Effector memory CD4-positive, alpha-beta T cell (primary cell): ENCODE data around the gene ANKRD22.

Source experiments
- DNase-seq, 3 donors: peaks; one replicate each; pipeline ENCODE4 v3.0.0-alpha.2; 2020
- H3K27ac ChIP-seq: 2 replicates; pipeline ENCODE4 v1.7.0; 2013; ENCODE audit warnings: mild to moderate bottlenecking, low read length, moderate library complexity; ENCODE audit not compliant: insufficient read depth, poor library complexity, severe bottlenecking
- H3K27me3 ChIP-seq: replicated peaks from 2 replicates; pipeline ENCODE4 v1.7.0; 2013; ENCODE audit warnings: mild to moderate bottlenecking, low read length; ENCODE audit not compliant: insufficient read depth, control insufficient read depth, poor library complexity, severe bottlenecking
- H3K36me3 ChIP-seq: 2 replicates; pipeline ENCODE4 v1.7.0; 2013; ENCODE audit warnings: mild to moderate bottlenecking, low read length, moderate library complexity; ENCODE audit not compliant: control insufficient read depth, insufficient read depth
- H3K4me1 ChIP-seq: 2 replicates; pipeline ENCODE4 v1.7.0; 2013; ENCODE audit warnings: low read length, mild to moderate bottlenecking; ENCODE audit not compliant: control insufficient read depth, insufficient read depth, poor library complexity, severe bottlenecking
- H3K4me3 ChIP-seq: 2 replicates; pipeline ENCODE4 v1.7.0; 2013; ENCODE audit warnings: low read length, low read depth, mild to moderate bottlenecking; ENCODE audit not compliant: insufficient read depth, poor library complexity, severe bottlenecking
- H3K9me3 ChIP-seq: 2 replicates; pipeline ENCODE4 v1.7.0; 2013; ENCODE audit warnings: mild to moderate bottlenecking, low read length, moderate library complexity; ENCODE audit not compliant: control insufficient read depth

The ANKRD22 gene

DNA sequence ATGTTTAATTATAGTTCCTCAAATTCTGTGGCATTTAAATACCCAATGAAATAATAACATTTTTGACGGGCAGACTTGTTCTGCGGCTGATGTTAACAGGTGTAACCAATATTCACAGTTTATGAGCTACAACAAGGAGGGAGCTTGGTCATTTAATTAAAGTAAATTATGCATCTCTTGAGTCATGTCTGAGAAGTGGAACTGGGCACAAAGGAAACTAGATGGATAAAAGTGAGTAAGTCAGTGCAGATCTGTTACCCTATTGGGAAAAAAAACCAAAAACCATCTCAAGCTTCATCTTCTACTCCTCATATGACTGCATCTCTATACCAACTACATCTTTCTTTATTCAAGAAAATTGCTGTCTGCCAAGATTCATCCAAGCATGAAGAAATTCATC, 24.0 kb downstream of the ANKRD22 start:
- Histone ChIP-seq H3K9me3 (no peaks in the 10 kb centered on the region), H3K27me3 (no peaks in the 10 kb centered on the region), H3K4me1 (peaks cover 28% of the 10 kb centered on the region), H3K4me3 (no peak overlapping the region), H3K36me3 (no peaks in the 10 kb centered on the region), H3K27ac (no peak overlapping the region)
- DNase-seq, result no peak

DNA sequence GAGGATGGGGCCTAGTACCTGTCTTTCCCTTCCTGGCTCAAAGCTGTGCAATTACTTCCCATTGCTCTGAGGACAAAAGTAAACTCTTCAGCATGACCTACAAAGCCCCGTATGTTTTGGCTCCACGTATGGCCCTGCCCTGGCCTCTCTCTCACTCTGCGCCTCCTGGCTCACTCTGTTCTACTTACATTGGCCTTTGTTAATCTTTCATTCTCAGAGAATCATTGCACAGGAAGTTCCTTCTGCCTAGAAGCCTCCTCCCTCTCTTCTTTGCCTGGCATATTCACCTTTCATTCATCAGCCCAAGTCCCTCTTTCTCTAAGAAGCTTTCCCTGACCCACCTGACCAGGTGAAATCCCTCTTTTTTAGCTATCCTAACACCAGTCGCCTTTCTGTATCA, 25.3 kb downstream of the ANKRD22 start:
- peaks cover 23% of the 10 kb centered on the region for H3K4me1 ChIP-seq
- DNase-seq, result no peak
- H3K4me3 ChIP-seq, result no peak overlapping the region
- no peaks in the 10 kb centered on the region for H3K27me3 ChIP-seq
- H3K27ac ChIP-seq, result no peak overlapping the region
- no peaks in the 10 kb centered on the region for H3K36me3 ChIP-seq
- no peaks in the 10 kb centered on the region for H3K9me3 ChIP-seq

DNA sequence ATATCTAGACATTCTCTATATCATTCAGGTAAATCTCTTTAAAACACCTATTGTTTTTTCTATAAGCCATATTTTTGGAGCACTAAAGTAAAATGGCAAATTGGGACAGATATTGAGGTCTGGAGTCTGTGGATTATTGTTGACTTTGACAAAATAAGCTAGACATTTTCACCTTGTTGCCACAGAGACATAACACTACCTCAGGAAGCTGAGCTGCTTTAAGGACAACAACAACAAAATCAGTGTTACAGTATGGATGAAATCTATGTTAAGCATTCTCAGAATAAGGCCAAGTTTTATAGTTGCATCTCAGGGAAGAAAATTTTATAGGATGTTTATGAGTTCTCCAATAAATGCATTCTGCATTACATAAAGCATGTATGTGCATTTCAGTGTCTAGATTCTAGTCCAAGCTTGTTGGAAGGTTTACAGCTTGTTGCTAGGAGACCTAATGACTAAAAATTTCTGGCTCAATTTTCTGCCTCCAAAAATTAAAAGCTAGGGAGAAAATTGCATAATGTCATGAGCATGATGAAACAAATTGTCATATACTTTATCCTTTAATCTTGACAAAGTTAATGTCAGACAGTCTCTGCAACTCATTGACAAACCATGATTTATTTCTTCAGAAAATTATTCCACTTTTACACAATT, 30.8 kb downstream of the ANKRD22 start:
- DNase-seq, result no peak
- H3K4me3 ChIP-seq, result no peak overlapping the region
- no peak overlapping the region for H3K27ac ChIP-seq

GRCh38 chr10:88819290-88819689, 32.4 kb downstream of the ANKRD22 start:
- Histone ChIP-seq H3K27me3 (no peaks in the 10 kb centered on the region), H3K36me3 (no peaks in the 10 kb centered on the region)

More for the DNA sequence above, 30.8 kb downstream of the ANKRD22 start:
- H3K36me3 ChIP-seq, result no peaks in the 10 kb centered on the region
- H3K4me1 ChIP-seq, result peaks cover 16% of the 10 kb centered on the region
- H3K27me3 ChIP-seq, result no peaks in the 10 kb centered on the region
- H3K9me3 ChIP-seq, result no peaks in the 10 kb centered on the region

DNA sequence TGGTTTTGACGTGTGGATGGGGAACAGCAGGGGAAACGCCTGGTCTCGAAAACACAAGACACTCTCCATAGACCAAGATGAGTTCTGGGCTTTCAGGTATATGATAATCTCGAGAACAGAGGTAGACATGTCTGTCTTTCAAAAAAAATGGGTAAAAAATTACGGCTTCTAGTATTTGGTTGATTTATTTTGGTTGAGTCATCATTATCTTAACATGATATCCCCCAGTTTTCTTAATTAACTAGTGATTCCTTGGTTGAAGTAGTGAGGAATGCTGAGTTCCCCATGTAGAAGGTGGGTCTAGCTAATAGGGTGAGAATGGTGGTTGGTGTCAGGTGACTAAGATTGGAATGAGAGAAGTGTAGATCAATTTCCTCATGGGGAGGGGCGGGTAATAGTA, 38.4 kb downstream of the ANKRD22 start:
- H3K36me3 ChIP-seq, result no peaks in the 10 kb centered on the region
- no peaks in the 10 kb centered on the region for H3K4me1 ChIP-seq
- H3K4me3 ChIP-seq, result no peak overlapping the region
- no peaks in the 10 kb centered on the region for H3K9me3 ChIP-seq
- DNase-seq, result no peak
- H3K27ac ChIP-seq, result no peak overlapping the region
- H3K27me3 ChIP-seq, result no peaks in the 10 kb centered on the region

More at GRCh38 chr10:88819290-88819689, 32.4 kb downstream of the ANKRD22 start:
- no peak overlapping the region for H3K27ac ChIP-seq
- DNase-seq, result no peak
- H3K4me1 ChIP-seq, result peaks cover 5% of the 10 kb centered on the region
- H3K9me3 ChIP-seq, result no peaks in the 10 kb centered on the region
- no peak overlapping the region for H3K4me3 ChIP-seq

DNA sequence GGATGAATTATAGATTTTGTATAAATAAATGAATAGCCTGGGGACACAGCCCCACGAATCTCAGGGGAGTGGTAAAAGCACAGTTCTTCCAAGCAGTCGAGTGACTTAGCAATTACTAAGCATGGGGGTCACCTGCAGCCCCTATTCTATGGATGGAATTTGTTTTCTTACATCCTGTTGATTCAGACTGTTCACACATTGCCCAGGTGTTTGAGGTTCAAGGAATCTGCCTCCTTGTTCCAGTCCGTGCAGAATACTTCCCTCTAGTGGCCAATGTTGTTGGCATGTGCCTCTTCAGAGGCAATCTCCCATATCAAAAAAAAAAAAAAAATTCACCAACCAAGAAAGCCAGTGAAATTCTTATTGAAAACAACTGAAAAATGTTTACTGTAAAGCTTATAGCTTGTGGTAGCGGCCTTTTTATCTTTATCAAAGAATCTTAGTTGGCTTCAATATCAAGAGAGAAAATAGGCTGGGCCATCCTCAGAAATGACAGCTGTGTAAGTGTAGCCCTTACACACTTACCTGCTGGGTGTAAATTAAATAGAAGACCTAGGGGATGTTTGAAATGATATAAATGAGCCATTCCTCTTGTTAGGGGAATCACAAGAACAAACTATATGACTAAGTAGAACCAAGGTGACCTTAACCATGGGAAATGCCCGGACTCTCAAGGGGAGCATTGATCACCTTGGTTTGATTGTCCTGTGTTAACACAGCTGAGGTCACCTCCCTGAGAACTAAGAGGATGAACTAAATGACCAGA, 41.3 kb downstream of the ANKRD22 start:
- Histone ChIP-seq H3K27ac (no peak overlapping the region), H3K4me3 (no peak overlapping the region), H3K4me1 (no peaks in the 10 kb centered on the region), H3K27me3 (no peaks in the 10 kb centered on the region), H3K36me3 (no peaks in the 10 kb centered on the region), H3K9me3 (no peaks in the 10 kb centered on the region)
- no peak for DNase-seq

- no peak overlapping the region for H3K27ac ChIP-seq
- no peak for DNase-seq
- H3K4me1 ChIP-seq, result no peaks in the 10 kb centered on the region
- no peaks in the 10 kb centered on the region for H3K36me3 ChIP-seq
- no peak overlapping the region for H3K4me3 ChIP-seq
- no peaks in the 10 kb centered on the region for H3K27me3 ChIP-seq
- no peaks in the 10 kb centered on the region for H3K9me3 ChIP-seq
These were observed 42.0 kb downstream of the ANKRD22 start for GRCh38 chr10:88809621-88810020.

GRCh38 chr10:88805924-88806323, 45.7 kb downstream of the ANKRD22 start:
- Histone ChIP-seq H3K27ac (no peak overlapping the region), H3K9me3 (no peaks in the 10 kb centered on the region), H3K4me3 (no peak overlapping the region), H3K36me3 (no peaks in the 10 kb centered on the region), H3K4me1 (no peaks in the 10 kb centered on the region), H3K27me3 (no peaks in the 10 kb centered on the region)
- no peak for DNase-seq

- Histone ChIP-seq H3K27me3 (no peaks in the 10 kb centered on the region), H3K36me3 (no peaks in the 10 kb centered on the region), H3K9me3 (no peaks in the 10 kb centered on the region), H3K4me1 (no peaks in the 10 kb centered on the region), H3K27ac (no peak overlapping the region), H3K4me3 (no peak overlapping the region)
- DNase-seq, result no peak
These were observed 46.3 kb downstream of the ANKRD22 start for GRCh38 chr10:88805361-88805760.

- H3K9me3 ChIP-seq, result no peaks in the 10 kb centered on the region
- H3K36me3 ChIP-seq, result no peaks in the 10 kb centered on the region
- no peak overlapping the region for H3K4me3 ChIP-seq
- no peaks in the 10 kb centered on the region for H3K27me3 ChIP-seq
- no peak for DNase-seq
- no peak overlapping the region for H3K27ac ChIP-seq
- no peaks in the 10 kb centered on the region for H3K4me1 ChIP-seq
These were observed 47.4 kb downstream of the ANKRD22 start for GRCh38 chr10:88804083-88804812.
